Esophagus muscularis mucosa (tissue), 2 donors: Measurements from ENCODE around the gene SLC9A6.

Source experiments
- POLR2A ChIP-seq: fragments of 450-650 bp; IDR thresholded peaks from one replicate; pipeline ENCODE4 v1.6.1; 2017; ENCODE audit warnings: antibody characterized with exemption, moderate library complexity, mild to moderate bottlenecking, low read depth
- POLR2AphosphoS5 ChIP-seq, 2 donors: sonication (generic); formaldehyde crosslinking; IDR thresholded peaks; one replicate each; pipeline ENCODE4 v1.6.1; 2017; ENCODE audit warnings: antibody characterized with exemption in 2 of 2

- TF ChIP-seq POLR2AphosphoS5 (IDR thresholded peaks at IDR 0.05): no peak
- no peak for TF ChIP-seq POLR2A
These were observed 50.4 kb downstream of the SLC9A6 start for GRCh38 chrX:136035663-136036062.
